Measurements from ENCODE around the gene RBM43. TPM values are rescaled to one million over a fixed set of nuclear protein-coding genes. Genes with fewer than 3 reads are reported as not detected.

Gene RBM43
- total RNA-seq, 1 experiment from 2014 or later, result 1.8 TPM

DNA sequence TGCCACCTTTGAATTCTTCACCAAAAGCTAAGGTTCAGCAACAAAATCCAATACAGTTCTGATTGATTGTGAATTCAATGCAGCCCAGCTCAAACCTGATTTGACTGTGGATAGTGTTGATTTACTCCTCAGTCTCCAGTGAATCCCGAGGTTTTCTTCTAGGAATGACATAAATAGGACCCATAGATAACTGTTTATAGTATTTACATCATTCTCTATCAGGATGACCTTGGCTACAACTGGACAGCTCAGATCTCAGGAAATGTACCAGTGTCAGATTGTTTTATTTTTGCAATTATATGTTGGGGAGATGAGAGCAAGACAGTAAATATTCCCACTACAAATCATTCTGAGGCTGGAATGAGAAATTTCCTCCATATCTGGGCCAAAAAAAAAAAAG, 21.2 kb downstream of the RBM43 start:
- peaks cover 4 to 13% of the 10 kb centered on the region in 2 experiments; a peak in 2 of 4 replicates for H3K4me1 Mint-ChIP-seq
- Histone ChIP-seq H2BK20ac (ENCODE audit: low read depth, low read length, poor library complexity, severe bottlenecking) (no peak overlapping the region), H3K23ac (ENCODE audit: insufficient read length, low read depth, low read length) (no peak overlapping the region), H3K56ac (ENCODE audit: insufficient read length, low read depth, low read length) (no peak overlapping the region), H3K9me3 (ENCODE audit: control insufficient read depth, low read depth, low read length) (no peaks in the 10 kb centered on the region), H3K4me1 (ENCODE audit: insufficient read depth, low read length) (no peaks in the 10 kb centered on the region), H3K9ac (ENCODE audit: extremely low read depth, insufficient read length, low read length) (no peak overlapping the region), H3T11ph (ENCODE audit: low read length) (no peak overlapping the region), H2AFZ (ENCODE audit: low read length) (no peak overlapping the region), H3K4me2 (ENCODE audit: insufficient read depth, insufficient read length, low read length) (no peak overlapping the region), H3K79me1 (ENCODE audit: insufficient read depth, low read depth, low read length, poor library complexity, severe bottlenecking) (no peaks in the 10 kb centered on the region), H3K27ac (ENCODE audit: insufficient read length, low read depth, low read length) (no peak overlapping the region), H3K4ac (ENCODE audit: low read depth, low read length) (no peak overlapping the region), H2AK5ac (ENCODE audit: insufficient read length, low read length) (no peak overlapping the region), H4K91ac (ENCODE audit: insufficient read length, low read depth, low read length) (no peak overlapping the region), H3K23me2 (ENCODE audit: insufficient read length, low read depth, low read length, poor library complexity, severe bottlenecking) (no peaks in the 10 kb centered on the region), H3K18ac (ENCODE audit: insufficient read length, low read depth, low read length) (no peak overlapping the region), H2BK5ac (ENCODE audit: insufficient read length, low read length) (no peak overlapping the region), H4K20me1 (ENCODE audit: control insufficient read depth, insufficient read depth, insufficient read length) (no peaks in the 10 kb centered on the region), H4K5ac (ENCODE audit: insufficient read length, low read depth, low read length) (no peak overlapping the region), H2BK15ac (ENCODE audit: low read depth, low read length) (no peak overlapping the region), H3K14ac (ENCODE audit: insufficient read depth, low read length) (no peak overlapping the region), H3K27me3 (ENCODE audit: insufficient read depth, low read length) (no peaks in the 10 kb centered on the region), H2BK12ac (ENCODE audit: insufficient read length, low read depth, low read length) (no peak overlapping the region), H3K79me2 (ENCODE audit: insufficient read depth, low read length) (no peaks in the 10 kb centered on the region), H2BK120ac (ENCODE audit: low read depth, low read length, poor library complexity, severe bottlenecking) (no peak overlapping the region), H4K8ac (replicated peaks; ENCODE audit: insufficient read length, low read depth, low read length) (no peak overlapping the region)
- no peaks in the 10 kb centered on the region for H3K27me3 Mint-ChIP-seq (ENCODE audit: low read depth)
- no peak for TF ChIP-seq CTCF (conservative IDR thresholded peaks at IDR 0.05)
- no CpG with 5 or more reads among the region's 1 CpG for WGBS (ENCODE audit: extremely low coverage, insufficient read length, low lambda C conversion rate)
- no peak overlapping the region for H3K27ac Mint-ChIP-seq
- no peaks in the 10 kb centered on the region; a peak in 1 of 7 replicates for H3K36me3 Mint-ChIP-seq (ENCODE audit: insufficient read depth in 1 of 3, low read depth in 3 of 3)
- DNase-seq, result no peak
- H3K4me3 Mint-ChIP-seq, result no peak overlapping the region
- no peaks in the 10 kb centered on the region; a peak in 1 of 5 replicates for H3K9me3 Mint-ChIP-seq
